Measurements from ENCODE around the gene OSBPL1A.

OSBPL1A gene

GRCh38 chr18:24397694-24398368 lies at the start of gene OSBPL1A:
OSBPL1A (minus strand) TSS chr18:24397824; CDS start chr18:24377533, 20,291 bp downstream.
- DNase-seq, result peak; percentile 82

- DNase-seq, result no peak
Measured at GRCh38 chr18:24446953-24447538, 49.4 kb upstream of the OSBPL1A start.

DNA sequence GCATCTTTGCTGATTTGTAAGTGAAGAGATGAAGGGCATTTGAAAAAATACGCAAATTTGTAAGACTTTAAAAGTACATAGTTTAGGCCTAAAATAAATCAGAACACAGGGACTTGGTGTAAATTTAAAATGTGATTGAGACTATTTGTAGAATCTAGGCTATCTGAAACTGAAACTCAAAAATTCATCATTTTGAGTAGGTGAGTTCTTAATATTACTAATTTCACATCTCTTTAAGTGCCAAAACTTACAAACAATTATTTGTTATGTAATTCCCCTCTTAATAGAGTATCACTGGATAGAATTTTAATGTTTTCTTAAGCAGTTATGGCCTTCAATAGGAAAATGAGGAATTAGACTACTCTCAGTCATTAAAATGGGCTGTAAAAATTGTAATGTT lies 48.8 kb upstream of the OSBPL1A start:
- no peak for DNase-seq

DNA sequence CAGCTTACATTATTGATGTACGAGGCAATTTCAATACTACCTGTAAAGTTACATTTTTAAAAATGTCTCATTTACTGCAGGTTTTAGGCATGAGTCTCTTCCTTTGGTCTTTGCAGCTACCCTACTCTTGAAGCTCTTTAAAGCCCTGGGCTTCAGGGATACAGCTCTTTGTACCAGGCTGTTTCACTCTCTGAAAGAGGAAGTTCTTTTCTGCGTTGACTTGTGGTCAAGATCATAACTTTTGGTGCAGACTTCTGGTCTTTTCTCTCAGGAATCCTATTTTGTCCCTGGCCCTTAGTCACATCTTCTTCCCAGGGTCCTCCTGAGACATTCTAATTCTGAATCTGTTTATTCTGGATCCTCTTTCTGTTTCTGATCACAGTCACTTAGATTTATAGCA lies 46.2 kb upstream of the OSBPL1A start:
- no peak for DNase-seq

GRCh38 chr18:24436939-24437338 lies 39.3 kb upstream of the OSBPL1A start:
- DNase-seq, result no peak

DNA sequence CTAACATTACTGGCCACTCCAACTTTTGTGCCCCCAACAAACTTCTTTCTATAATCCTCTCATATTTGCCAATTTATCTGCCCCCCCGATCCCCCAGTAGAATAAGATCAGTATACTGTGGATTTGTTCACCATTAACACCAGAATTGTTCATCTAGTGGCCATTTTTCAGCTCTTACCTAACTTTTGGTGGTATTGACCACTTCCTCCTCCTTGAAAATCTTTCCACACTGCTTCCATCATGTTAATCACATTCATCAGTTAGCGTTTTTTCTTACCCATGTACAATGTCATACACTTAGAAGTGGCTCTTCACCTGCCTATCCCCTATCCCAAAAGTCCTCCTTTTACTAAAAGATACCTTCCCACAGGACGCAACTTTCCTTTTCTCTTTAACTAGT lies 35.0 kb upstream of the OSBPL1A start:
- no peak for DNase-seq

- no peak for DNase-seq
Measured at GRCh38 chr18:24429188-24429587, 31.6 kb upstream of the OSBPL1A start.

DNA sequence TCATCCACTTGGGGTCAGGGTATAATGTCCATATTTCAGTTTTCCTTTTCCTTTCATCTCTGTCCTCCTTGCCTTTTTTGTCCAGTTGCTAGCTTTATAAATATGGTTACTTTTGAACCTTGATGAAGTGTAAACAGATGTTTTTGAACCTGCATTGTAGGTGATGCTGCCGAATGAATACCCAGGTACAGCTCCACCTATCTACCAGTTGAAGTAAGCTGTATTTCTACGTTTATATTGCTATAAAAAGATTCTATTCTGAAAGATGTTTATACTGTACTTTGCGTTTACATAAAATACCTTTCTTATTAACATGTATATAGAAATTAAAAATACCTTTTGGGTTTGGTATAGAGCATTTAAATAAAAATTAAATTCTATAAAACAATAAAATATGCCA lies 31.1 kb upstream of the OSBPL1A start:
- no peak for DNase-seq

- no peak for DNase-seq
Measured at GRCh38 chr18:24427484-24427883, 29.9 kb upstream of the OSBPL1A start.

DNA sequence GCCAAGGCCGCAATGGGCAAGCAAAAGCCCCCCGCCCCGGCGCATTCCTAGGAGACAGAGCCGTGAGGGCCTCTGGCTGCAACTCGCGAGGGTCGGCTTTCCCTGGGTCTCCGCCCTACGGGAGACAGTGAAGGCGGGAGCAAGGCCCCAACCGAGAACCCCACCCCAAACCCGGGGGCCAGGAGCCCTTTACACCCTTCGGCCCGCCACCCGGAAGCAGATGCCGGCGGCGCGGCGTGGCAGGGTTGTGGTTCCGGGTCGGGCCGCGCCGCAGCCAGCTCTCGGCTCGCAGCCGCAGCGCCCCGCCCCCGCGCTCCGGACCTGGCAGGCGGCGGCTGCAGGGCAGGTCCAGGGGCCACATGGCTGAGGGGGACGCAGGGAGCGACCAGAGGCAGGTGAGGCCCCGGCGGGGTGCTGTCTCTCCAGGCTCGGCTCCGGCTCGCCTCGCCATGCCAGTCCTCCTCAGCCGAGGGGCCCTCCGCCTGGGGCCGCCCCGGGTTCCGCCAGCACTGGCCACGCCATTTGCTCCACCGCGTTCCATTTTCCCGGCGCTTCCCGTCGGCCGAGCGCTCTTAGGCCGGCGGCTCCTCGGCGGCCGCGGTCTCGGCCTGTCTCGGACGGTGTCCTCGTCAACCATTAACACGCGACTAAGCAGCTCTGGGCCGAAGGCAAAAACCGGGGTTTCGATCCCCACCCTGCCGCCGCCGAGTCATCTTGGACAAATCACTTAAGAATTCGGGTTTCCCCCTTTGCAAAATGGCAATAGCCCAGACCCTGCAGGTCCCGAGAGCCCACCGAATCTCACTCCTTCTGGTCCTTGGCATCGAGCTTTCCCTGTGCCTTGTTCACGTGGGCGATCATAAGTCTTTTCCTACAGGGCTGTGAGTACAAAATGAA lies 29.0 kb upstream of the OSBPL1A start, which contains the start of gene IMPACT:
IMPACT (plus strand) TSS at position 273 of the 897 bp plus-strand sequence; CDS start at position 360, 87 bp downstream.
- peak; percentile 81 for DNase-seq

- no peak for DNase-seq
Measured at GRCh38 chr18:24426073-24426397, 28.4 kb upstream of the OSBPL1A start.

DNA sequence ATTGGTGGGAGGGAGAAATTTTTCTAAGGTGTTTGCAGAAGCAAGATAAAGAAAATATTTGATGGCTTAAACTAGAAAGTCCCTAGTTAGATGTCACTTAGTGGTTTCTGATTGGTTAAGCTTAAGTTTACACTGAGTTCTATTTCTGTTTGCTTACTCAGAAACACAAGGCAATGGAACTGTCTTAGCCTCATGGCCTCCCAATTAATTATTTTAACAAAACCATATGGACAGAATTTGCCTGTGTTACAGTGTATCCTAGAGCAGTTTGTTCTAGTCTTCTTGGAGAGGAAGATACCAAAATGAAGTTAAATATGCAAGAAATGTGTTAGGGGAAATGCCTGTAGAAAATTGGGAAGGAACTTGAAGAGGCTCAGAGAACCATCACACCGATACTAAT lies 24.2 kb upstream of the OSBPL1A start:
- DNase-seq, result no peak

DNA sequence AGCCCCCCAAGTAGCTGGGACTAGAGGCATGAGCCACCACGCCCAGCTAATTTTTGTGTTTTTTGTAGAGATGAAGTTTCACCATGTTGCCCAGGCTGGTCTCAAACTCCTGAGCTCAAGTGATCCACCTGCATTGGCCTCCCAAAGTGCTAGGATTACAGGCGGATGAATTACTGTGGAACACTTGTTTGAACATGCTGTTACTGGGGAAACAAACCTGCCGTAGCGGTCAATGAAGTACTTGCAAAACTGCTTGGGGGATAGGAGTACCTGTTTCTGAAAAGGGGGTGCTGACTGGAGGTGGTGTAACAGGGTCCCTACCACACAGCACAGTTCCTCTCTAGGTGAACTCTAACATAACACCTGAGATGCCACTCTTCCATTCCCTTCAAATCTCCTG lies 22.9 kb upstream of the OSBPL1A start:
- no peak for DNase-seq

- DNase-seq, result no peak
Measured at GRCh38 chr18:24417480-24417879, 19.9 kb upstream of the OSBPL1A start.

DNA sequence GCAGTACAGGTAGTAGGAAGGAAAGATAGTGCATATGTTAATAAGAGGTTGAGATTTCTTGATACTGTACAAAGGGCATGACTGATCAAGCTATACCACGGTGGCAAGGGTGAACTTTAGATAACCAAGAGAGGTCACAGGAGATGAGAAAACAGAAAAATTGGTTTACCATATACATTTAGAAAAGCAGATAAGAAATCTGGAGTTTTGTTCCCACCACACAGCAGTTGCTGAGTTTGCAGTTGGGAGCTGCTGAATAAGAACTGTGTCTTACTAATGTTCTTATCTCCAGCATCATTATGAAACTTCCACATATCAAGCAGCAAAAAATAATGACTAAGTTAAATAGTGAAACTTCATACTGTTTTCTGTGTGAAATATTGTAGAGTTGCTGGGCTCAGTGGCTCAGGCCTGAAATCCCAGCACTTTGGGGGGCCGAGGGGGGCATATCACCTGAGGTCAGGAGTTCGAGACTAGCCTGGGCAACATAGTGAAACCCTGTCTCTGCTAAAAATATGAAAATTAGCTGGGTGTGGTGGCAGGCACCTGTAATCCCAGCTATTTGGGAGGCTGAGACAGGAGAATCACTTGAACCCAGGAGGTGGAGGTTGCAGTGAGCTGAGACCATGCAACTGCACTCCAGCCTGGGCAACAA lies 16.9 kb upstream of the OSBPL1A start:
- no peak for DNase-seq

DNA sequence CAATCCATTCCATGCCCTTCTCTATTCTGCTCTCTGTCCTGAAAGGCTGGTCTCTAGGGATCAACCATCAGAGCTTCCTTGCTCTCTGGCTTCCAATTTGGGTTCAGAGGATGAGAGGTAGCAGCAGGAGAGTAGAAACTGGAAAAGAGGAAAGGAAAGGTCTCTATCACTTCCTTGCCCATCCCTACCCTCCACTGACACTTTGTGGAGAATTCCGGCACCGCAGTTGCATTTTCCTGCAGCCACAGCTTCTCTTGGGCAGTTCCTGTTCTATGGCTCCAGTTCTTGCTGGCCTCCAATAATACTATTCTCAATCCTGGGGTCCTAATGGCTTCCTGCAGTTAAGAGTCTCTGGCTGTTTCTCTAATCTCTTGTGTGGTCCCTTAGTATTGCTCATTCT lies 15.5 kb upstream of the OSBPL1A start:
- no peak for DNase-seq

GRCh38 chr18:24408496-24408895 lies 10.9 kb upstream of the OSBPL1A start:
- no peak for DNase-seq

DNA sequence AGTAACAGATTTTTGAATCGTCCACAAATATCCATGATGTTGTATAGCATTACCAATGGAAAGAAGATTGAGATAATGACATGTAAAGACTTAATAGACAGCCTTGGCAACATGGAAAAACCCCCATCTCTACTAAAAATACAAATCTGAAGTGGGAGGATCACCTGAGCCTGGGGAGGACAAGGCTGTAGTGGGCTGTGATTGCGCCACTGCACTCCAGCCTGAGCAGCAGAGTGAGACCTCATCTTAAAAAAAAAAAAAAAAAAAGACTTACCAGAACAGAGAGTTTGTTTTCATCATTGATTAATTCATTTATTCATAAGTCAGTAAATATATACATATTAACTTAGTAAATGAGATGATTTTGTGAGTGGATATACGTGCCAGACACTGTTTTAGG lies 7.0 kb upstream of the OSBPL1A start:
- no peak for DNase-seq

GRCh38 chr18:24403076-24403475 lies 5.5 kb upstream of the OSBPL1A start:
- no peak for DNase-seq

DNA sequence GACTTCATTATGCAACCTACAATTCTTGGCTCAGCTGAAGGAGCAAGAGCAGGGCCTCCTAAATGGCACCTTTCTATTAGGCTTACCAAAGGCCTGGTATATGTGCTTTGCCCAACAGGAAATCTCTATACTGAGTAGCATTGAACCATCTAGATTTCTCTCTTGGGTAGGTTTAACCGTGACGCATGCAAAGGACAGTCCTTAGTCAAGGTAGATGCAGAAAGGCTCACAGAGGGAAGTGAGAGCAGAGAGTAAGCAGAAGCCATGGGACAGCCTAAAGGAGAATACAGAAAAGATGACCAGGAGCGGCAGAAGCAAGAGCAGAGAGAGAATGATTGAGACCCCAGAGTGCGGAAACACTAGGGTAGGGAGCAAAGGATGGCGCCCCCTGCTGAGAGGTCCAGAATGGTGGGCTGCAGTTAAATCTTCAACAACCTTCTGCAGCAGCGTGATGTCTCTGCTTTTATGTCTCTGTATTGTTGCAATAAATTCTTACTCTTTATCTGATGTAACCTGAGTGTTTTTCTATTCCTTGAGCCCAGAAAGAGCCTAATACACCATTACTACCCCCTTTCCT lies 4.7 kb upstream of the OSBPL1A start:
- DNase-seq, result no peak

GRCh38 chr18:24400587-24400986 lies 3.0 kb upstream of the OSBPL1A start:
- no peak for DNase-seq

DNA sequence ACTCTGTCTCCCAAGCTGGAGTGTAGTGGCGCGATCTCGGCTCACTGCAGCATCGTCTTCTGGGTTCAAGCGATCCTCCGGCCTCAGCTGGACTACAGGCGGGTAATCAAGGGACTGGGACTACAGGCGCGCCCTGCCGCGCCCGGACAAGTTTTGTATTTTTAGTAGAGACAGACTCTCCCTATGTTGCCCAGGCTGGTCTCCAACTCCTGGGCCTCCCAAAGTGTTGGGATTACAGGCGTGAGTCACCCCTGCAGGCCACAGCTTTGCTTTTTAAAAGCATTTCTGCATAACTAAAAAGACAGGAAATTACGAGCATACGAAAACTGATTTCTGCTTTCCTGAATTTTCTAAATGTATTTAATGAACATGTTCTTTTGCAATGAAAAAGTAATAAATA lies 916 bp upstream of the OSBPL1A start:
- DNase-seq, result no peak

DNA sequence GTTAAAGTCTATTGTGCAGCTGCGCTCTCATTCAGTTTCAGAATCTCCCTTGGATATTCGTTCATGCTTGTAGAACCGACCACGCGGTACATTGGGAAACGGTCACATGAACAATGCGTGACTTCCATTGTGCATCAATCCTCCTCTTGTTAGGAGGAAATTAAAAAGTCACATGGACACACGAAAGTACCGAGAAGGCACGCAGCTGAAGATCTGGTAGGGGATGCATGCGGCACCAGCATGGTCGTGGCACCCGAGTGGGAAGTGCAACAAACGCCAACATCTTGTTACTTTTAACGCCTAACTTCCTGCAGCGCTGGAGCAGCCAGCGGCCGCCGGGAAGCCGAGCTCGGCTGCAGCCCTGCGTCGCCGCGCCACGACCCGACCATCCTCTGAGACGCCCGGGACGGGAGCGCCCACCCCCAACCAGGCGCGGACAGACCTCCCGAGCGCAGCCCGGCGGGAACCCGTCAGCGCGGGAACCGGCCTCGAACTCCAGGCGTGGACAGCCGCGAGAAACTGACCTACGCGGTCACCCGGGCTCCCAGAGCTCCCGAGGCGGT lies 412 bp downstream of the OSBPL1A start:
- no peak for DNase-seq
